NB4 (cell line): ENCODE data around the gene STRADA.

Experiments used
- DNase-seq: peaks from one replicate; pipeline ENCODE4 v3.0.0; 2010; ENCODE audit warnings: low read depth
- H3K4me3 ChIP-seq: one replicate; pipeline ENCODE4 v1.5.1; 2011; ENCODE audit warnings: mild to moderate bottlenecking, low read depth, low read length, moderate library complexity
- CTCF ChIP-seq: IDR thresholded peaks from one replicate; pipeline ENCODE4 v1.5.1; 2012; ENCODE audit warnings: low read depth, low read length
- MAX ChIP-seq: IDR thresholded peaks from 2 replicates; pipeline ENCODE4 v1.6.1; 2011; ENCODE audit warnings: low read depth, low read length
- MYC ChIP-seq: IDR thresholded peaks from 2 replicates; pipeline ENCODE4 v1.6.1; 2011; ENCODE audit warnings: low read depth, low read length
- POLR2A ChIP-seq: IDR thresholded peaks from 2 replicates; pipeline ENCODE4 v1.6.1; 2011; ENCODE audit warnings: mild to moderate bottlenecking; ENCODE audit not compliant: insufficient read length; ENCODE audit errors: extremely low read depth

Gene STRADA

GRCh38 chr17:63682441-63682840 lies 59.2 kb downstream of the STRADA start:
- peak; percentile 62 for DNase-seq
- TF ChIP-seq MAX (no peak), POLR2A (no peak), MYC (no peak), CTCF (no peak)
- H3K4me3 ChIP-seq, result no peak overlapping the region

GRCh38 chr17:63681530-63681929 lies 60.1 kb downstream of the STRADA start:
- no peak for DNase-seq
- no peak overlapping the region for H3K4me3 ChIP-seq
- no peak for TF ChIP-seq CTCF
- no peak for TF ChIP-seq MAX
- no peak for TF ChIP-seq POLR2A
- TF ChIP-seq MYC, result no peak

- no peak overlapping the region for H3K4me3 ChIP-seq
- no peak for DNase-seq
Observed at GRCh38 chr17:63680700-63681099, 60.9 kb downstream of the STRADA start.

GRCh38 chr17:63679214-63679613 lies 62.4 kb downstream of the STRADA start:
- no peak for DNase-seq
- no peak for TF ChIP-seq MAX
- no peak for TF ChIP-seq CTCF
- no peak for TF ChIP-seq POLR2A
- no peak for TF ChIP-seq MYC
- no peak overlapping the region for H3K4me3 ChIP-seq

More at GRCh38 chr17:63680700-63681099, 60.9 kb downstream of the STRADA start:
- no peak for TF ChIP-seq POLR2A
- TF ChIP-seq MYC, result no peak

- no peak overlapping the region for H3K4me3 ChIP-seq
- no peak for TF ChIP-seq CTCF
- TF ChIP-seq MAX, result no peak
- no peak for TF ChIP-seq MYC
- no peak for TF ChIP-seq POLR2A
- no peak for DNase-seq
Observed at GRCh38 chr17:63676584-63676983, 65.0 kb downstream of the STRADA start.

GRCh38 chr17:63675607-63676546 lies 65.7 kb downstream of the STRADA start:
- H3K4me3 ChIP-seq, result no peak overlapping the region
- TF ChIP-seq POLR2A (no peak), MAX (no peak), CTCF (no peak), MYC (no peak)
- no peak for DNase-seq
